HG02885 (cell line): ENCODE results near the gene SERINC1.
A peak's percentile ranks its signal among the peaks of the same experiment; 100 is the strongest.

Experiments
- ATAC-seq: cut with Tn5 transposase; IDR thresholded peaks from one replicate; pipeline ENCODE4 v1.9.1; 2021; ENCODE audit warnings: mild to moderate bottlenecking; ENCODE audit not compliant: unreplicated experiment, poor library complexity

The SERINC1 gene

DNA sequence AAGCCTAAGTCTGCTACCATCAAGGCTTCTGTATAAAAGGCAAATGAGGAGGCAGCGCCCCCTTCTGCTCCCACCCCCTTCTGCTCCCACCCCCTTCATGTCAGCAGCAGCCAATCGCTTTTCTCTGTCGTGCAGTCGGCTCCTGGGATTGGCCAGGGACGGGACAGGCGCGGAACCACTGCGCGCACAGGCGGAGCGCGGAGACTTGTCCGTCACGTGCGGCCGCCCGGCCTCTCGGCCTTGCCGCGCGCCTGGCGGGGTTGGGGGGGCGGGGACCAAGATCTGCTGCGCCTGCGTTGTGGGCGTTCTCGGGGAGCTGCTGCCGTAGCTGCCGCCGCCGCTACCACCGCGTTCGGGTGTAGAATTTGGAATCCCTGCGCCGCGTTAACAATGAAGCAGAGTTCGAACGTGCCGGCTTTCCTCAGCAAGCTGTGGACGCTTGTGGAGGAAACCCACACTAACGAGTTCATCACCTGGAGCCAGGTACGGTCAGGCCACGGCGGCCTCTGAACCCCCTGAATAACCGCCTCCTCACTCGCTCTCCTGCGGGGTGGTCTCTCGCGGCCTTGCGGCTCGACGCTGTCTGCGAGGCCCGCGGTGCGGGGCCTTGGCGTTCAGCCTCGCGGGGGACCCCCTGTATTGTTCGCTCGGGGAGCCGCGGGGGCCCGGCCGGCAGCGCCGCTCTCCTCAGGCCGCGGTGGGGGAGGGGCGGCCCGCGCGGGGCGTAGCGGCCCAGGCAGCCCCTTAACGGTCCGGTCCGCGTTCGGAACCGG is 72.1 kb downstream of the SERINC1 start, which contains the start of gene HSF2:
HSF2 (plus strand) TSS at position 305 of the 773 bp plus-strand sequence; CDS start at position 391, 86 bp downstream.
- ATAC-seq, result peak; percentile 99

DNA sequence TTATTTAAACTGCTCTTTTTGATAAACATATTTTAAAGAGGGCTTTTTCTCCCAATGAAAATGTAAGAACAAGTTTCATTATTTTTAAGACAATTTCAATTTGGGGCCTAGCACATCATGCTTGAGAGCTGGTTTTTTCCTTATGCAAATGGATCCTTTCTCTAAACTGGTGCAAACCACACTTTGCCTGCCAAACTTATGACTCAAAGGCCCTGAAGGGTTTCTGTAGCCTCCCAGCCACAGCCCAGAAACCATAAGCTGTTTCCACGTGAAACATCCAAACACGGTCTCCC is 72.6 kb downstream of the SERINC1 start:
- ATAC-seq, result no peak

DNA sequence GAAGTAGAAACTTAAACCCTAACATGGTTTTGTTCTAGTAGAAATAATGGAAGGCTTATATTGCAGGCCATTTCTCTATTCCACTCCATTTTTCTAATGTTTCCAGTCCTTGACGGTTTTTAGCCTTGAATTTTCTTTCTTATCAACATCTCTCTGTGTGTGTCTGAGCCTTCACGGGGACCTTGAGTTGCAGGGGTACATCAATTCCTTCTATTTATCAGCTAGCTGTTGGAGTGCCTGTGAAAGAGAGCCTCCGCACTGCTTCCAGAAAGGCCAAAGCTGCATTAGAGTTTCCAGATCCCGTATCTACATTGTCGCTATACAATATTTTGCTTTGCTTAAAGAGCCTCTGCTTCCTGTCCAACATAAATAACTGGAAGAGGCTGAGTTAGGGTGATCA is 77.6 kb downstream of the SERINC1 start:
- ATAC-seq, result no peak

DNA sequence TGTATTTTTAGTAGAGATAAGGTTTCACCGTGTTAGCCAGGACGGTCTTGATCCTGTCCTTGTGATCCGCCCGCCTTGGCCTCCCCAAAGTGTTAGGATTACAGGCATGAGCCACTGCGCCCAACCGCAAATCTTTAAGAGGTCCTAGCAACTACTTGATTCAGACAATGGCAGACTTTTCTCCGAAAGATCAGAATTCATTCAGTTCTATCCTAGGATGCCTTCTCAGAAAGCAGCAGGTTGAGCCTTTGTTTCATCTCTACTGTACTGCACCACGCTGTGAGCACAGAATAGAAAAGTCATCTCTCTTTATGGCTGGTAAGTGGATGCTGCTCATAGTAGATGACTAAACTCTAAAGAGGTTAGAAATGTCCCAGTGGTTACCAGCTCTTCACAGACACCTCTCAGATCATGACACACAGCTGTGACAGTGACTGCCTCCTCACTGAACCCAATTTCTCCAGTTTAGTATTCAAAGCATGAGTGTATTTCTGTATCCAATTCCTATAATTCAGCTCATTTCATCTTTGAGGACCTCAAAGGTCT is 78.2 kb downstream of the SERINC1 start:
- ATAC-seq, result peak; percentile 70
